Measurements from ENCODE around the gene PRM1.
A peak's percentile ranks its signal among the peaks of the same experiment; 100 is the strongest.

The PRM1 gene

GRCh38 chr16:11251525-11252481, 29.3 kb downstream of the PRM1 start:
- DNase-seq: peak; percentile 90

GRCh38 chr16:11250786-11251524, 30.2 kb downstream of the PRM1 start:
- peak; percentile 59 for DNase-seq

- DNase-seq: peak; percentile 71
These were observed 30.9 kb downstream of the PRM1 start for GRCh38 chr16:11250091-11250785.

- peak; percentile 55 to 65 for DNase-seq
These were observed 31.7 kb downstream of the PRM1 start for GRCh38 chr16:11249233-11250061.

GRCh38 chr16:11248133-11248532, 33.0 kb downstream of the PRM1 start:
- peak in 1 of 2 experiments; percentile 50 for DNase-seq

- peak; percentile 63 to 67 for DNase-seq
These were observed 35.1 kb downstream of the PRM1 start for GRCh38 chr16:11245988-11246387.

GRCh38 chr16:11245222-11245737, 35.9 kb downstream of the PRM1 start:
- no peak for DNase-seq

- no peak for DNase-seq
These were observed 38.5 kb downstream of the PRM1 start for GRCh38 chr16:11242658-11243057.

- DNase-seq: no peak
These were observed 39.5 kb downstream of the PRM1 start for GRCh38 chr16:11241480-11242204.

- no peak for DNase-seq
These were observed 40.3 kb downstream of the PRM1 start for GRCh38 chr16:11240636-11241473.

GRCh38 chr16:11239644-11240632, 41.2 kb downstream of the PRM1 start:
- DNase-seq: no peak

- DNase-seq: no peak
These were observed 42.6 kb downstream of the PRM1 start for GRCh38 chr16:11238272-11239202.

- no peak for DNase-seq
These were observed 44.5 kb downstream of the PRM1 start for GRCh38 chr16:11236461-11237254.

- no peak for DNase-seq
These were observed 45.5 kb downstream of the PRM1 start for GRCh38 chr16:11235703-11235991.

GRCh38 chr16:11234884-11235702, 46.0 kb downstream of the PRM1 start:
- no peak for DNase-seq

- peak; percentile 90 to 91 for DNase-seq
These were observed 47.3 kb downstream of the PRM1 start for GRCh38 chr16:11233727-11234376.

Data from activated T-cell treated with anti-CD3 and anti-CD28 coated beads, Interleukin-2, amount 50 U/mL, for 48 hours (primary cell).